Activated CD4-positive, alpha-beta T cell treated with anti-CD3 and anti-CD28 coated beads for 36 hours (primary cell): ENCODE data around the gene PPP4R3C. TPM values are rescaled to one million over a fixed set of nuclear protein-coding genes. Genes with fewer than 3 reads are reported as not detected.

Source experiments
- ATAC-seq: fragments of 200-7000 bp; cut with Tn5 transposase; one replicate; pipeline ENCODE4 v1.10.0; 2021; ENCODE audit warnings: mild to moderate bottlenecking, moderate library complexity
- CTCF ChIA-PET: fragments of 350-600 bp; sonication (Branson Sonifier 250); formaldehyde crosslinking; loops from one replicate; lab custom pipeline; 2021; ENCODE audit warnings: antibody characterized with exemption; lab: Charles Lee
- POLR2A ChIA-PET: fragments of 350-600 bp; sonication (Branson Sonifier 250); formaldehyde crosslinking; loops from one replicate; lab custom pipeline; 2021; ENCODE audit warnings: antibody characterized with exemption, inconsistent platforms; lab: Charles Lee
- DNase-seq: peaks from one replicate; pipeline ENCODE4 v3.0.0-alpha.2; 2020
- H3K27ac Mint-ChIP-seq: one replicate; pipeline ENCODE4 v1.8.0; 2021; ENCODE audit warnings: mixed read lengths
- H3K27me3 Mint-ChIP-seq: one replicate; pipeline ENCODE4 v1.8.0; 2021; ENCODE audit warnings: mixed read lengths
- H3K36me3 Mint-ChIP-seq: one replicate; pipeline ENCODE4 v1.8.0; 2021; ENCODE audit warnings: low read depth, mixed read lengths
- H3K4me1 Mint-ChIP-seq: one replicate; pipeline ENCODE4 v1.8.0; 2021; ENCODE audit warnings: mixed read lengths
- H3K4me3 Mint-ChIP-seq: one replicate; pipeline ENCODE4 v1.8.0; 2021; ENCODE audit warnings: mild to moderate bottlenecking, moderate library complexity, mixed read lengths
- H3K9me3 Mint-ChIP-seq: one replicate; pipeline ENCODE4 v1.8.0; 2021; ENCODE audit warnings: low read depth, mixed read lengths
- intact Hi-C, 2 experiments: fragments of 100-400 bp; cut with DNase I in 1 of 2; cut with micrococcal nuclease in 1 of 2; formaldehyde crosslinking; loops; one replicate each; pipeline versions ENCODE4 v1.14.2 to v1.15.1; 2022 to 2024; cut with DNase I, micrococcal nuclease
- total RNA-seq, 2 experiments: library from RNA; stranded (reverse); gene quantifications; one replicate each; pipeline ENCODE4 v1.2.3, GENCODE V29; 2021

Gene PPP4R3C
- total RNA-seq, 2 experiments from 2014 or later = not detected

GRCh38 chrX:27438937-27439336 is 24.2 kb downstream of the PPP4R3C start:
- Mint-ChIP-seq H3K4me3 (no peak overlapping the region), H3K27ac (no peak overlapping the region), H3K4me1 (no peaks in the 10 kb centered on the region), H3K9me3 (no peaks in the 10 kb centered on the region), H3K27me3 (no peaks in the 10 kb centered on the region), H3K36me3 (no peaks in the 10 kb centered on the region)
- POLR2A ChIA-PET = no interaction called here
- DNase-seq (no peak), ATAC-seq (no peak)
- CTCF ChIA-PET = no interaction called here
- intact Hi-C loops = no loop called here

GRCh38 chrX:27435031-27435430 is 28.1 kb downstream of the PPP4R3C start:
- ChIA-PET CTCF (no interaction called here), POLR2A (no interaction called here)
- Mint-ChIP-seq H3K36me3 (no peaks in the 10 kb centered on the region), H3K9me3 (no peaks in the 10 kb centered on the region), H3K4me1 (no peaks in the 10 kb centered on the region), H3K27me3 (no peaks in the 10 kb centered on the region), H3K4me3 (no peak overlapping the region), H3K27ac (no peak overlapping the region)
- intact Hi-C loops = no loop called here
- ATAC-seq (no peak), DNase-seq (no peak)

Other genes starting within 250 kb of the PPP4R3C start
- gene DCAF8L2, start 127.0 kb upstream of the PPP4R3C start, total RNA-seq = not detected